Measurements from ENCODE around the gene ARAP3.

Gene ARAP3

DNA sequence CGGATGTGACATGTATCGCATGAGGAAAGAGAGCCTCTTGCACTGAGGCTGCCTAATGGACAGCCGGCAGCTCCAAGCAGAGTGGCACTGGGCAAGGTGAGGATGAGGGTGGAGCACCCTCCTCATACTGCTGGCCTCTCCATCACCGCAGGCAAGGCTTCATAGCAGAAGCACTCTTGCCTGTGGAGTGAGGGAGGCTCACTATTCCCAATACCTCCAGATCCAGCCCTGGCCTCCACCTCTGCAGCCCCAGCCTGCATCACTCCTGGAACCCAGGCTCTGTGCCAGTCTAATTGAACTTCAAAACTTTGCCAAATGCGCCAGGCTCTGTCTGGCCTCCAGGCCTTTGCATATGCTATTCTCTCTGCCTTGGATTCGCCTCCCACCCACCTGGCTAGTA, 29.7 kb upstream of the ARAP3 start:
- H3K9me3 ChIP-seq (ENCODE audit: control extremely low read depth in 1 of 5, control insufficient read depth in 4 of 5, insufficient read depth in 2 of 5, low read depth in 1 of 5, low read length in 4 of 5) = no peaks in the 10 kb centered on the region
- no peaks in the 10 kb centered on the region for H3K36me3 ChIP-seq (ENCODE audit: control insufficient read depth in 4 of 4, insufficient read depth in 4 of 4, low read length in 3 of 4)
- peaks cover 0 to 9% (median 0%) of the 10 kb centered on the region in 5 experiments for H3K27me3 ChIP-seq (replicated peaks in 2 of 5; ENCODE audit: control insufficient read depth in 4 of 5, insufficient read depth in 5 of 5, low read length in 4 of 5)
- DNase-seq = no peak
- H3K4me3 ChIP-seq (ENCODE audit: control insufficient read depth in 1 of 7, extremely low read depth in 1 of 7, insufficient read depth in 4 of 7, low read depth in 2 of 7, low read length in 6 of 7) = no peak overlapping the region
- ChIA-PET CTCF (interaction anchor here (1.0 to 2.6 kb wide), 3 partner anchors 11 to 20 kb away, joined by 3 to 7 read pairs (median 3); no protein-coding TSS in a partner anchor), POLR2A (no interaction called here)
- WGBS (ENCODE audit: insufficient coverage) = 100% methylated on average over 4 of the region's 6 CpGs
- peaks cover 0 to 7% (median 3%) of the 10 kb centered on the region in 4 experiments for H3K4me1 ChIP-seq (ENCODE audit: control extremely low read depth in 1 of 4, control insufficient read depth in 4 of 4, insufficient read depth in 4 of 4, low read length in 3 of 4)
- no peak overlapping the region for H3K27ac ChIP-seq (ENCODE audit: insufficient read depth in 1 of 2, low read depth in 1 of 2, low read length in 2 of 2, poor library complexity in 1 of 2, severe bottlenecking in 2 of 2)

GRCh38 chr5:141709699-141710267, 27.8 kb upstream of the ARAP3 start:
- H3K27me3 ChIP-seq (replicated peaks in 2 of 5; ENCODE audit: control insufficient read depth in 4 of 5, insufficient read depth in 5 of 5, low read length in 4 of 5) = peaks cover 0 to 22% (median 18%) of the 10 kb centered on the region in 5 experiments
- DNase-seq = no peak
- H3K4me3 ChIP-seq (ENCODE audit: control insufficient read depth in 1 of 7, extremely low read depth in 1 of 7, insufficient read depth in 4 of 7, low read depth in 2 of 7, low read length in 6 of 7) = no peak overlapping the region
- CTCF ChIA-PET = interaction anchor here (2.6 kb wide), 1 partner anchor 18 kb away, joined by 7 read pairs; no protein-coding TSS in a partner anchor
- H3K36me3 ChIP-seq (ENCODE audit: control insufficient read depth in 4 of 4, insufficient read depth in 4 of 4, low read length in 3 of 4) = no peaks in the 10 kb centered on the region
- 82% methylated on average over 3 of the region's 6 CpGs for WGBS (ENCODE audit: insufficient coverage)
- H3K9me3 ChIP-seq (ENCODE audit: control extremely low read depth in 1 of 5, control insufficient read depth in 4 of 5, insufficient read depth in 2 of 5, low read depth in 1 of 5, low read length in 4 of 5) = no peaks in the 10 kb centered on the region
- POLR2A ChIA-PET = no interaction called here
- no peak overlapping the region for H3K27ac ChIP-seq (ENCODE audit: insufficient read depth in 1 of 2, low read depth in 1 of 2, low read length in 2 of 2, poor library complexity in 1 of 2, severe bottlenecking in 2 of 2)
- H3K4me1 ChIP-seq (ENCODE audit: control extremely low read depth in 1 of 4, control insufficient read depth in 4 of 4, insufficient read depth in 4 of 4, low read length in 3 of 4) = no peaks in the 10 kb centered on the region

- WGBS (ENCODE audit: insufficient coverage) = 100% methylated on average over 1 of the region's 9 CpGs
- H3K4me1 ChIP-seq (ENCODE audit: control extremely low read depth in 1 of 4, control insufficient read depth in 4 of 4, insufficient read depth in 4 of 4, low read length in 3 of 4) = peaks cover 0 to 2% (median under 1%) of the 10 kb centered on the region in 4 experiments
- DNase-seq = no peak
- no peak overlapping the region for H3K4me3 ChIP-seq (ENCODE audit: control insufficient read depth in 1 of 7, extremely low read depth in 1 of 7, insufficient read depth in 4 of 7, low read depth in 2 of 7, low read length in 6 of 7)
- ChIA-PET CTCF (interaction anchor here (0.5 to 1.2 kb wide), 3 partner anchors 8 to 1173 kb away, joined by 3 to 5 read pairs (median 3); no protein-coding TSS in a partner anchor), POLR2A (no interaction called here)
- H3K27me3 ChIP-seq (replicated peaks in 2 of 5; ENCODE audit: control insufficient read depth in 4 of 5, insufficient read depth in 5 of 5, low read length in 4 of 5) = peaks cover 3 to 40% (median 29%) of the 10 kb centered on the region in 5 experiments
- H3K27ac ChIP-seq (ENCODE audit: insufficient read depth in 1 of 2, low read depth in 1 of 2, low read length in 2 of 2, poor library complexity in 1 of 2, severe bottlenecking in 2 of 2) = no peak overlapping the region
- no peaks in the 10 kb centered on the region for H3K9me3 ChIP-seq (ENCODE audit: control extremely low read depth in 1 of 5, control insufficient read depth in 4 of 5, insufficient read depth in 2 of 5, low read depth in 1 of 5, low read length in 4 of 5)
- no peaks in the 10 kb centered on the region for H3K36me3 ChIP-seq (ENCODE audit: control insufficient read depth in 4 of 4, insufficient read depth in 4 of 4, low read length in 3 of 4)
These were observed 26.0 kb upstream of the ARAP3 start for GRCh38 chr5:141708016-141708415.

- no peak overlapping the region for H3K27ac ChIP-seq (ENCODE audit: insufficient read depth in 1 of 2, low read depth in 1 of 2, low read length in 2 of 2, poor library complexity in 1 of 2, severe bottlenecking in 2 of 2)
- ChIA-PET POLR2A (no interaction called here), CTCF (interaction anchor here (0.8 to 1.2 kb wide), 3 partner anchors 9 to 253 kb away, joined by 3 to 5 read pairs (median 3); no protein-coding TSS in a partner anchor)
- 90% methylated on average over 5 of the region's 8 CpGs for WGBS (ENCODE audit: insufficient coverage)
- no peaks in the 10 kb centered on the region for H3K9me3 ChIP-seq (ENCODE audit: control extremely low read depth in 1 of 5, control insufficient read depth in 4 of 5, insufficient read depth in 2 of 5, low read depth in 1 of 5, low read length in 4 of 5)
- peaks cover 0 to 6% (median 5%) of the 10 kb centered on the region in 4 experiments for H3K4me1 ChIP-seq (ENCODE audit: control extremely low read depth in 1 of 4, control insufficient read depth in 4 of 4, insufficient read depth in 4 of 4, low read length in 3 of 4)
- no peaks in the 10 kb centered on the region for H3K36me3 ChIP-seq (ENCODE audit: control insufficient read depth in 4 of 4, insufficient read depth in 4 of 4, low read length in 3 of 4)
- peaks cover 3 to 45% (median 32%) of the 10 kb centered on the region in 5 experiments for H3K27me3 ChIP-seq (replicated peaks in 2 of 5; ENCODE audit: control insufficient read depth in 4 of 5, insufficient read depth in 5 of 5, low read length in 4 of 5)
- DNase-seq = no peak
- H3K4me3 ChIP-seq (ENCODE audit: control insufficient read depth in 1 of 7, extremely low read depth in 1 of 7, insufficient read depth in 4 of 7, low read depth in 2 of 7, low read length in 6 of 7) = no peak overlapping the region
These were observed 25.5 kb upstream of the ARAP3 start for GRCh38 chr5:141707510-141707909.

DNA sequence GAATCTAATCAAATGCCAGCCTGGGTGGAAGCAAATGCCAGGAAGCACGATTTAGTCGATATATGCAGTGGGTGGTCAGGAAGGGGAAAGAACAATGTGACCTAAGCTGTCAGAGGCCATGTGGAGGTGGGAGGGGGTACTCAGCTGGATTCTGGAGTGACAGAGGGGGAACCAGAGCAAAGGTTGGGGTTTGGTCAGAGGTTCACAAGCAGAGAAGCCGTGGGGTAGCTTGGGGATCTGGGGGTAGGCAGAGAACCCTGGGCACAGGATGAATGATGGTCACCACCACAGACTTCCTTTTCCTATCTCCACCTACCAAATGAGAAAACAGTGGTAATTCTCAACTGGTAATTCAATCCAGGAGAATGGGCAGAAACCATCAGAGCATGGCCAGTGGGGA, 24.1 kb upstream of the ARAP3 start:
- no peak for DNase-seq
- no peaks in the 10 kb centered on the region for H3K9me3 ChIP-seq (ENCODE audit: control extremely low read depth in 1 of 5, control insufficient read depth in 4 of 5, insufficient read depth in 2 of 5, low read depth in 1 of 5, low read length in 4 of 5)
- H3K27me3 ChIP-seq (replicated peaks in 2 of 5; ENCODE audit: control insufficient read depth in 4 of 5, insufficient read depth in 5 of 5, low read length in 4 of 5) = peaks cover 3 to 57% (median 43%) of the 10 kb centered on the region in 5 experiments
- POLR2A ChIA-PET = no interaction called here
- no peak overlapping the region for H3K4me3 ChIP-seq (ENCODE audit: control insufficient read depth in 1 of 7, extremely low read depth in 1 of 7, insufficient read depth in 4 of 7, low read depth in 2 of 7, low read length in 6 of 7)
- CTCF ChIA-PET = no interaction called here
- peaks cover 2 to 15% (median 9%) of the 10 kb centered on the region in 4 experiments for H3K4me1 ChIP-seq (ENCODE audit: control extremely low read depth in 1 of 4, control insufficient read depth in 4 of 4, insufficient read depth in 4 of 4, low read length in 3 of 4)
- WGBS (ENCODE audit: insufficient coverage) = 21% methylated on average over 2 of the region's 3 CpGs
- H3K36me3 ChIP-seq (ENCODE audit: control insufficient read depth in 4 of 4, insufficient read depth in 4 of 4, low read length in 3 of 4) = no peaks in the 10 kb centered on the region
- H3K27ac ChIP-seq (ENCODE audit: insufficient read depth in 1 of 2, low read depth in 1 of 2, low read length in 2 of 2, poor library complexity in 1 of 2, severe bottlenecking in 2 of 2) = no peak overlapping the region

- ChIA-PET CTCF (no interaction called here), POLR2A (no interaction called here)
- Histone ChIP-seq H3K9me3 (ENCODE audit: control extremely low read depth in 1 of 5, control insufficient read depth in 4 of 5, insufficient read depth in 2 of 5, low read depth in 1 of 5, low read length in 4 of 5) (no peaks in the 10 kb centered on the region), H3K4me3 (ENCODE audit: control insufficient read depth in 1 of 7, extremely low read depth in 1 of 7, insufficient read depth in 4 of 7, low read depth in 2 of 7, low read length in 6 of 7) (no peak overlapping the region), H3K27ac (ENCODE audit: insufficient read depth in 1 of 2, low read depth in 1 of 2, low read length in 2 of 2, poor library complexity in 1 of 2, severe bottlenecking in 2 of 2) (no peak overlapping the region), H3K36me3 (ENCODE audit: control insufficient read depth in 4 of 4, insufficient read depth in 4 of 4, low read length in 3 of 4) (no peaks in the 10 kb centered on the region), H3K27me3 (replicated peaks in 2 of 5; ENCODE audit: control insufficient read depth in 4 of 5, insufficient read depth in 5 of 5, low read length in 4 of 5) (peaks cover 9 to 64% (median 49%) of the 10 kb centered on the region in 5 experiments), H3K4me1 (ENCODE audit: control extremely low read depth in 1 of 4, control insufficient read depth in 4 of 4, insufficient read depth in 4 of 4, low read length in 3 of 4) (peaks cover 2 to 15% (median 9%) of the 10 kb centered on the region in 4 experiments)
- WGBS (ENCODE audit: insufficient coverage) = 89% methylated on average over 1 of the region's 1 CpG
- DNase-seq = no peak
These were observed 23.4 kb upstream of the ARAP3 start for GRCh38 chr5:141705469-141705868.

DNA sequence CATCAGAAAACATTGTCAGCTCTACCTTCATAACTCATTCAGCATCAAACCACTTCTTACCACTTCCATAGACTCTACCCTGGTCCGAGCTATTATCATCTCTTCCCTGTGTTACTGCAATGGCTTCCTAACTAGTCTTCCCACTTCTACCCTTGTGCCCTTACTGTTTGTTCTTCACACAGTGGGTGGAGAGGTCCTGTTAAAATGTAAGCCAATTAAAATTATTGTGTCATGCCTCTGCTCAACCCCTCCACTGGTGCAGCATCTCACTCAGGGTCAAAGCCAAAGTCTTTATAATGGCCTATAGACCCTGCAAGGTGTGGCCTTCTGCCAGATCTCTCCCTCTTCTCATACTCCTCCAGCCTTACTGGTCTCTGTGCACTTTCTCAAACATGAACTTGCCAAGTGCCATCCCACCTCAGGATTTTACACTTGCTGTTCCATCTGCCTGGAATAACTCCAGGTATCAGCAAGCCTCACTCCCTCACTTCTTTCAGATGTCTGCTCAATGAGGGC, 22.8 kb upstream of the ARAP3 start:
- peaks cover 2 to 15% (median 9%) of the 10 kb centered on the region in 4 experiments for H3K4me1 ChIP-seq (ENCODE audit: control extremely low read depth in 1 of 4, control insufficient read depth in 4 of 4, insufficient read depth in 4 of 4, low read length in 3 of 4)
- H3K9me3 ChIP-seq (ENCODE audit: control extremely low read depth in 1 of 5, control insufficient read depth in 4 of 5, insufficient read depth in 2 of 5, low read depth in 1 of 5, low read length in 4 of 5) = no peaks in the 10 kb centered on the region
- H3K4me3 ChIP-seq (ENCODE audit: control insufficient read depth in 1 of 7, extremely low read depth in 1 of 7, insufficient read depth in 4 of 7, low read depth in 2 of 7, low read length in 6 of 7) = no peak overlapping the region
- H3K36me3 ChIP-seq (ENCODE audit: control insufficient read depth in 4 of 4, insufficient read depth in 4 of 4, low read length in 3 of 4) = no peaks in the 10 kb centered on the region
- no peak for DNase-seq
- ChIA-PET POLR2A (interaction anchor here (0.5 kb wide), 1 partner anchor 256 kb away, joined by 3 read pairs; no protein-coding TSS in a partner anchor), CTCF (interaction anchor here (1.3 to 6.8 kb wide), 6 partner anchors 13 to 256 kb away, joined by 4 to 108 read pairs (median 4); partner anchors contain the start of gene PCDH1)
- H3K27ac ChIP-seq (ENCODE audit: insufficient read depth in 1 of 2, low read depth in 1 of 2, low read length in 2 of 2, poor library complexity in 1 of 2, severe bottlenecking in 2 of 2) = no peak overlapping the region
- peaks cover 9 to 70% (median 53%) of the 10 kb centered on the region in 5 experiments for H3K27me3 ChIP-seq (replicated peaks in 2 of 5; ENCODE audit: control insufficient read depth in 4 of 5, insufficient read depth in 5 of 5, low read length in 4 of 5)
- 100% methylated on average over 1 of the region's 1 CpG for WGBS (ENCODE audit: insufficient coverage)
